Measurements from ENCODE around the gene PEX7.
"Not testable (repeated sequence)": the region's sequence is repeated elsewhere in the genome, so short reads cannot be mapped to it uniquely, and the experiment has no call there.

PEX7 gene

DNA sequence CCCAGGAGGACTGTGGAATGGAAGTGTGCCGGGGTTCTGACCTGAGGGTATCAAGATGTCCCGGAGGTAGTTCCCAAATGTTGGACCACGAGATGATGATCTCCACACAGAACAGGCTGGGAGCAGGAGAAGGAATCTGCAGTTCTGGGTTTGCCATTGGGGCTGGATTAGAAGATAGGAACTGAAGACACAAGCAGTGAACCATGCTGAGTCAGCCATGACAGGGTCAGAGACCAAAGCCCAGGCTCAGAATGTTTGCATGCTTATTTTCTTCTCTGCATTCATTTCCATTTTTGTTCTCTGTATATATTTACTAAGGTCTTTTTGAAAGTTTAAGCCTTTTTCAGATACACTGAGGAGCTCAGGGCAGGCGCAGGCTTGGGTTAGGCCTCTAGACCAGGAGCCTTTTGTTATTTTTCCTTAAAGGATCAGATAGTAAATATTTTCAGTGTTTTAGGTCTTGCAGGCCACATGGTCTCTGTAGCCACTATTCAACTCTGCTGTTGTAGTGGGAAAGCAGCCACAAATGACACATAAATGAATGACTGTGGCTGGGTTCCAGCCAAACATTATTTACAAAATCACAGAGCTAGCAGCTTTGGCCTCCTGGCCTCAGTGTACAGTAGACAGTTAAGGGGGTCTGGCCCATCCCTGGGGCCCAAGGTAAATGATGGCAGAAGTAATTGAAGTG, 128.2 kb downstream of the PEX7 start:
- DNase-seq (ENCODE audit: low spot score), result no peak

DNA sequence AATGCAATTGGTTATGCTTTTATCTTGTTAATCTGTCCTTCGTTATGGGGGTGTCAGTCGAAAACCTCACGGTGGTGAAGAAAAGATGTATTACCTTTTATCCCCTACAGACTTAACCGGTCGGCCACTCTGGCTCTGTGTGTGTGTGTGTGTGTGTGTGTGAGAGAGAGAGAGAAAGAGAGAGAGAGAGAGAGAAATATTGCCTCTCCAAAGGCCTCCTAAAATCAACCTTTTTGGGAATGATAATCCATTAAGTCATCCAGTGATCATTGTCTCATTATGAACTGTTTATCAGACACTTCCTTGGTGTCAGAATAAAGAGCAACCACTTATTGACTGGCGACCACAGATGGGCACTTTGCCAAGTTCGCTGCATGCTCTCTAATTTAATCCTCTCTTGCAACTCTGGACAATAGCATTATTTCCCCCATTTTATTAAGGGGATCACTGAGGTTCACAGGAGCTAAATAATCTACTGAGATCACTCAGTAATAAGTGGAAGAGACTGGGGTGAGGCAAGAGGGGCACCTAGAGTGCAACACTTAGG, 130.4 kb downstream of the PEX7 start:
- no peak for DNase-seq (ENCODE audit: low spot score)

DNA sequence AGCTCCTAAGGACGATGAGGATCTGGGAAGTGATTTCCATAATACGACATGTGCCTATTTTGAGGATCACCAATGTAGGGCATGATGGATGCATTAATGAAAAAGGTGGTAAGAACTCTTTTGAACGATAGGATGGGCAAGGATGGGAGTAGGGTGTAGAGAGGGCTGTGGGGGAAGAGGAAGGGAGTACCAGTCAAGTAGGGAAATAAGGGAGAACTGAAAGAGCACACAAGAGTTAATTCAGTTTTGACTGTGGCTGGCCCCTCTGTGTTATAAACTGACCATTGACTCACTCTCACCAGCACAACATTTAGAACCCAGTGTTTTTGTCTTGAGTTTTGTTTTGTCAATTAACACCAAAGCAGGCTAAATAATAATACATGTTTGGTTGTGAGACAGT, 132.7 kb downstream of the PEX7 start:
- no peak for DNase-seq (ENCODE audit: low spot score)

DNA sequence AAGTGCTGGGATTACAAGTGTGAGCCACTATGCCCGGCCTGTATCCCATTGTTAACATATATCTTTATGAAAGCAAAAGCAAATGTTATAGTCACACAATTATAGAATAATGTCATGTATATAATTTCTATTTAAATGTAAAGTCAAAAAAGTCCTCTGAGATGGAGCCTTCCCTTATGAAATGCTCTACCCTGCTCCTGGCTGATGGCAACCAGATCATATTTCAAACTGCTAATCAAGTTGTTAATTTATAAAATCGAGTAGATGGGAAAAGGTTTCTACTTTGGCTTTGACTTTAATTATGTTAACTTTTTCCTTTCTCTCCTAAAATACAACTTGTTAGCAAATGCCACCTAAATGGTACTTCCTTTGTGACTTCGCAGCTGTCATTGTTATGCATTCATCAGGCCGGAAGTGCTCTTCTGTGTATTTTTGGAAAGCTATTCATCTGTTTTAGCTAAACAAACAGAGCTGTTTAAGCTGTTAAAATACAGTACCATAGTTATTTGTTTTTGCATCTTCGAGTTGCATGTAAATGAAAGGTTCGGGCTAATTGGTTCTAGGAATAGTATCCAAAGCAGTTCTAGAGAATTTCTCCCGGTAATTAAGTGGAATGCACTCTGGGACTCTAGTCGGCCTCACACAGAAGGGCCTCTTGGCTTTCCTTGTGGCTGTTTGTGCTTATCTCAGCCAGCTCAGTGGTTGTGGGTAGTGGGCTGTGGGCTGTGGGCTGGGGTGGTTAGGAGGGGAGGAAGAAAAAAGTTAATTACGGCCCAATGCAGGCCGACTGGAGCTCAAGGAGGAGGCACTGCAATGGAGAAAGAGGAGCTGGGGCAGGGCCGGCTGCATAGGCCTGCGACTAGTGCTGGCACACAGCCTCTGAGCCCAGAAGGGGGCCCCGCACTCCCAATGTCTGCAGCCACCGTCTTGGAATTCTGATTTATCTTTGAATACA, 134.5 kb downstream of the PEX7 start:
- DNase-seq (ENCODE audit: low spot score), result peak; percentile 14

DNA sequence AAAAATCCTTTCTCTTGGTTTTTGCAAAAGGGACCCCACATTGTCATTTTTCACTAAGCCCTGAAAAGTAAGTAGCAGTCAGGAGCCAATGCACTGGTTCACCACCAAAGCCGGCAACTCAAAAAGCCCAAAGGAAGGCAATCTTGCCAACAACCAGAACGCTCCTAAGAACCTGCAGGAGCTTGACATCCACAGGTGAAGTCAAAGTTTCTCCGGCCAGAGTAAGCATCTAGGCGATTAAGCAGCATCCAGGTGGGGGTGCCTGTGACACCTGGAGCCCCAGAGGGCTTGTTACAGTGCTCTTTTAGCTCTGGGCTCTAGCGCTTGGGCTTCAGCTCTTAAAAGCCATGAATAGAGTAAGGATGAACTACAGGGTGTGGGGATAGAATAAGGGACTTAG, 135.8 kb downstream of the PEX7 start:
- no peak for DNase-seq (ENCODE audit: low spot score)

DNA sequence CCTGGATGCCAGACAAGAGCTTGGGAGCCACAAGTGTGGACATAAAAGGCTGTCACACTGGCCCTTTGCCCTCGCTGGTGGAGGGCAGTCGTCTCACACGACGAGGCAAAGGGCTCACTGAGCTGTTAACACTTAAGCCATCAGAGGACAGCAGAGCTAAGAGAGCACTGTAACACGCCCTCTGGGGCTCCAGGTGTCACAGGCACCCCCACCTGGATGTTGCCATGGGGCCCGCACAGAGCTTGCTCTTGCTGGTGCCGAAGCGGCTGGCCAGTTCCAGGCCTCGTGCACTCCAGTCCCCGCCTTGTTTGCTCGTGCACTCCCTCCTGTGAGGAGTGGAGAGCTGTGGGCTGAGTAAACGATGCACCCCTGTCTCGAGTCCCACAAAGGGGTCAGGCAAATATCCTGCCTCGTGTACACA, 137.1 kb downstream of the PEX7 start:
- DNase-seq (ENCODE audit: low spot score), result no peak

DNA sequence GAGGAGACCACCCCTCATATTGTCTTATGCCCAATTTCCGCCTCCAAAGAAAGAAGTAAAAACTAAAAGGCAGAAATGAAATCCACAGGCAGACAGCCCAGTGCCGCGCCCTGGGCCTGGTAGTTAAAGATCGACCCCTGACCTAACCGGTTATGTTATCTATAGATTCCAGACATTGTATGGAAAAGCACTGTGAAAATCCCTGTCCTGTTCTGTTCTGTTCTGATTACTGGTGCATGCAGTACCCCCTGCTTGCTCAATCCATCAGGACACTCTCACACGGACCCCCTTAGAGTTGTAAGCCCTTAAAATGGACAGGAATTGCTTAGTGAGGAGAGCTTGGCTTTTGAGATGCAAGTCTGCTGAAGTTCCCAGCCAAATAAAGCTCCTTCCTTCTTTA, 137.5 kb downstream of the PEX7 start:
- DNase-seq (ENCODE audit: low spot score), result not testable (repeated sequence)

DNA sequence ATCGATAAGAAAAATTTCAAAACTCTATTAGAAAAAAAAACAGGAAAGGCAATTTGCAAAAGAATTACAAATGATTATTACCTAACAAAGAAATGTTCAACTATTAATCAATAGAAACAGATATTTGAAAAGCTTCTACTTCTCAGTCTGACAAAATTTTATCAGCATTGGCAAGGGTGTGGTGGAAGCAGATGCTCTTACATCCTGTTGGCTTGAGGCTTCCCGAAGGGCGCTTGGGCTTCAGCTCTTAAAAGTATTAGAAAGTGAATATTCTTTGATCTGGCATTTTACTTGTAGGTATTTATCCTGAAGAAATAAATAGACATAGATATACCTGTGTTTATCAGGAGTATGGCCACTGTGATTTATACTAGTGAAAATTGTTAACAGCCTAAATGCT, 138.4 kb downstream of the PEX7 start:
- no peak for DNase-seq (ENCODE audit: low spot score)

DNA sequence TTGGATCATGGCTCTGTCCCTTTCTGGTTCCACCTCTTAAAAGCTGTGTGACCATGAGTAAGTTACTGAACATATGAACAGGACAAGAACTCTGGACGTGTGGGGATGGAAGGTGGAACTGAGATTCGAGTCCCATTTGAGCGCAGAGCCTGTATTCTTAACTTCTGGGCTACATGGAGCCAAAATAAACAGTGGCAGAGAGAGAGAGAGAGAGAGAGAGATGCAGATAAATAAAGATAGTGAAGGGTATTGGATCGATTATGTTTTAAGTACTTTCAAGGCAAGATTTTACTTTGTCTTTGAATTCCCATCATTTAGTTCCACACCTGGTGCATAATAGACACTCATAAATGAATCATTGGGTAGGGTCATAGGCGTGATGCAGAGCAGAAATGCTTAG, 139.5 kb downstream of the PEX7 start:
- DNase-seq (ENCODE audit: low spot score), result no peak

DNA sequence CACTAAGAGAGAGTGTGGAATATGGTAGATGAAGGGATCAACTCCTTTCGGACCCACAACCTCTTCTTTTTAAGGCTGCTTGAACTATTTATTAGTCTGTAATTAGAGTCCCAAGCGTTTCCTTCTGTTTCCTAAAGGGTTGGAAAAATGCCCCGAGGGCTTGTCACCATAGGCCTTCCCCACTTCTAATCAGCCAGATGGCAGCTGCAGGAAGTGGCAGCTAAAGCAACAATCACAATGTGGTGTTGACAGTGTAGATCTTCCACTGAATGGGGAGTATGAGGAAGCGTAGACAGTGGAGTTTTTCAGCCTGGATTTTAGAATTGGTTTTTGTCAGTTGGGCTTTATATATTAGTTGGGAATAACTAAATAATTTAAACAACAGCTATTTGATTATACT, 140.3 kb downstream of the PEX7 start:
- peak; percentile 34 for DNase-seq (ENCODE audit: low spot score)

DNA sequence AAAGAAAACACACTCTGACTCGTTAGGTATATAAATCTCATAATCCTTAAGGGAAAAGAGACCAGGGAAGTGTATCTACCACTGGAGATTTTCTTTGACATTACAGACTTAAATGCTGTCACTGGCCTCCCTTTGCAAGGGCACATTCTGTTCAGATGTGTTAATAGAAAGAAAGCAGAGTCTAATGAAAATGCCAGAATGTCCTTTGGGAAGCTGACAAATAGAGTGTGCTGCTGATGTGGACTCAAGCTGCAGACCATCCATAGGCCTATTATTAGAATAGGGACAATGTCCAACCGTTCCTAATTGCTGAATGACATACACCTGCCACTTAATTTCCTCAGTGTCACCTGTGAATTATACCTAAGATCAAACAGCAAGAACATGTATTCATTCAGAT, 140.9 kb downstream of the PEX7 start:
- no peak for DNase-seq (ENCODE audit: low spot score)

Measured in kidney capillary endothelial cell (primary cell).